ENCODE results near the gene SBDS. TPM values are rescaled to one million over a fixed set of nuclear protein-coding genes. Genes with fewer than 3 reads are reported as not detected.
"Not testable (repeated sequence)": the region's sequence is repeated elsewhere in the genome, so short reads cannot be mapped to it uniquely, and the experiment has no call there.

The SBDS gene
- polyA plus RNA-seq, 4 donors, result 87.9 to 309 (median 203) TPM

- peaks cover 0 to 47% (median 8%) of the 10 kb centered on the region in 3 donors for H3K36me3 ChIP-seq (ENCODE audit: control insufficient read depth in 3 of 3, insufficient read depth in 2 of 3, low read depth in 1 of 3, low read length in 3 of 3)
- WGBS, 3 donors, result 86 to 87% (median 87%) methylated on average over 3 of the region's 3 CpGs
- FAIRE-seq, result not testable (repeated sequence)
These were observed 14.3 kb upstream of the SBDS start for GRCh38 chr7:67009677-67010076.

GRCh38 chr7:67008260-67008659 lies 12.9 kb upstream of the SBDS start:
- Histone ChIP-seq H3K27ac (ENCODE audit: low read depth in 1 of 3, low read length in 2 of 3) (no peak overlapping the region), H3K9me3 (ENCODE audit: control insufficient read depth in 2 of 2, insufficient read depth in 1 of 2, low read depth in 1 of 2, low read length in 1 of 2) (no peaks in the 10 kb centered on the region), H3K36me3 (ENCODE audit: control insufficient read depth in 3 of 3, insufficient read depth in 2 of 3, low read depth in 1 of 3, low read length in 3 of 3) (peaks cover 0 to 44% (median 8%) of the 10 kb centered on the region in 3 donors), H3K4me3 (ENCODE audit: low read depth in 1 of 3, low read length in 3 of 3) (no peak overlapping the region), H3K4me1 (ENCODE audit: control insufficient read depth in 3 of 3, insufficient read depth in 2 of 3, low read depth in 1 of 3, low read length in 2 of 3) (no peaks in the 10 kb centered on the region), H3K27me3 (ENCODE audit: control insufficient read depth in 3 of 3, insufficient read depth in 3 of 3, low read length in 3 of 3) (no peaks in the 10 kb centered on the region)
- DNase-seq (no peak), FAIRE-seq (no peak)
- 89 to 94% (median 91%) methylated on average over 4 of the region's 4 CpGs for WGBS, 3 donors

More at GRCh38 chr7:67009677-67010076, 14.3 kb upstream of the SBDS start:
- not testable (repeated sequence) for DNase-seq; H3K27me3 ChIP-seq (ENCODE audit: control insufficient read depth in 3 of 3, insufficient read depth in 3 of 3, low read length in 3 of 3); H3K4me3 ChIP-seq (ENCODE audit: low read depth in 1 of 3, low read length in 3 of 3); H3K27ac ChIP-seq (ENCODE audit: low read depth in 1 of 3, low read length in 2 of 3); H3K4me1 ChIP-seq (ENCODE audit: control insufficient read depth in 3 of 3, insufficient read depth in 2 of 3, low read depth in 1 of 3, low read length in 2 of 3); H3K9me3 ChIP-seq (ENCODE audit: control insufficient read depth in 2 of 2, insufficient read depth in 1 of 2, low read depth in 1 of 2, low read length in 1 of 2)

GRCh38 chr7:67006965-67007364 lies 11.6 kb upstream of the SBDS start:
- Histone ChIP-seq H3K4me1 (ENCODE audit: control insufficient read depth in 3 of 3, insufficient read depth in 2 of 3, low read depth in 1 of 3, low read length in 2 of 3) (no peaks in the 10 kb centered on the region), H3K4me3 (ENCODE audit: low read depth in 1 of 3, low read length in 3 of 3) (no peak overlapping the region), H3K9me3 (ENCODE audit: control insufficient read depth in 2 of 2, insufficient read depth in 1 of 2, low read depth in 1 of 2, low read length in 1 of 2) (no peaks in the 10 kb centered on the region), H3K36me3 (ENCODE audit: control insufficient read depth in 3 of 3, insufficient read depth in 2 of 3, low read depth in 1 of 3, low read length in 3 of 3) (peaks cover 0 to 42% (median 8%) of the 10 kb centered on the region in 3 donors), H3K27ac (ENCODE audit: low read depth in 1 of 3, low read length in 2 of 3) (no peak overlapping the region), H3K27me3 (ENCODE audit: control insufficient read depth in 3 of 3, insufficient read depth in 3 of 3, low read length in 3 of 3) (no peaks in the 10 kb centered on the region)
- DNase-seq, result no peak
- FAIRE-seq, result no peak
- WGBS, 3 donors, result 70 to 79% (median 75%) methylated on average over 2 of the region's 2 CpGs

GRCh38 chr7:67004145-67004544 lies 8.8 kb upstream of the SBDS start:
- not testable (repeated sequence) for H3K27ac ChIP-seq (ENCODE audit: low read depth in 1 of 3, low read length in 2 of 3); DNase-seq; FAIRE-seq; H3K4me3 ChIP-seq (ENCODE audit: low read depth in 1 of 3, low read length in 3 of 3); H3K9me3 ChIP-seq (ENCODE audit: control insufficient read depth in 2 of 2, insufficient read depth in 1 of 2, low read depth in 1 of 2, low read length in 1 of 2); H3K4me1 ChIP-seq (ENCODE audit: control insufficient read depth in 3 of 3, insufficient read depth in 2 of 3, low read depth in 1 of 3, low read length in 2 of 3); H3K27me3 ChIP-seq (ENCODE audit: control insufficient read depth in 3 of 3, insufficient read depth in 3 of 3, low read length in 3 of 3)
- H3K36me3 ChIP-seq (ENCODE audit: control insufficient read depth in 3 of 3, insufficient read depth in 2 of 3, low read depth in 1 of 3, low read length in 3 of 3), result peaks cover 0 to 30% (median 2%) of the 10 kb centered on the region in 3 donors
- 94 to 95% (median 94%) methylated on average over 2 of the region's 2 CpGs for WGBS, 3 donors

GRCh38 chr7:67000601-67001258 lies 5.3 kb upstream of the SBDS start:
- WGBS, 3 donors, result 41 to 48% (median 42%) methylated on average over 4 of the region's 5 CpGs
- H3K4me1 ChIP-seq (ENCODE audit: control insufficient read depth in 3 of 3, insufficient read depth in 2 of 3, low read depth in 1 of 3, low read length in 2 of 3); H3K9me3 ChIP-seq (ENCODE audit: control insufficient read depth in 2 of 2, insufficient read depth in 1 of 2, low read depth in 1 of 2, low read length in 1 of 2); H3K27me3 ChIP-seq (ENCODE audit: control insufficient read depth in 3 of 3, insufficient read depth in 3 of 3, low read length in 3 of 3); H3K27ac ChIP-seq (ENCODE audit: low read depth in 1 of 3, low read length in 2 of 3); H3K4me3 ChIP-seq (ENCODE audit: low read depth in 1 of 3, low read length in 3 of 3): not testable (repeated sequence)
- DNase-seq (peak; percentile 26 to 38), FAIRE-seq (peak; percentile 61)
- peaks cover 0 to 13% (median 2%) of the 10 kb centered on the region in 3 donors for H3K36me3 ChIP-seq (ENCODE audit: control insufficient read depth in 3 of 3, insufficient read depth in 2 of 3, low read depth in 1 of 3, low read length in 3 of 3)

GRCh38 chr7:66996444-66997191 lies 1.2 kb upstream of the SBDS start, which contains the start of gene TYW1:
TSS of gene TYW1 (plus strand) at chr7:66996833. CDS start at chr7:66996979, 146 bp downstream.
- not testable (repeated sequence) for H3K27me3 ChIP-seq (ENCODE audit: control insufficient read depth in 3 of 3, insufficient read depth in 3 of 3, low read length in 3 of 3); H3K4me1 ChIP-seq (ENCODE audit: control insufficient read depth in 3 of 3, insufficient read depth in 2 of 3, low read depth in 1 of 3, low read length in 2 of 3); H3K9me3 ChIP-seq (ENCODE audit: control insufficient read depth in 2 of 2, insufficient read depth in 1 of 2, low read depth in 1 of 2, low read length in 1 of 2)
- DNase-seq, result peak; percentile 98 to 99
- FAIRE-seq, result peak; percentile 59
- peak within 1 kb of the TSS; percentile 76 to 86 (median 83) for H3K27ac ChIP-seq (ENCODE audit: low read depth in 1 of 3, low read length in 2 of 3)
- H3K4me3 ChIP-seq (ENCODE audit: low read depth in 1 of 3, low read length in 3 of 3), result peak within 1 kb of the TSS; percentile 70 to 88 (median 77)
- WGBS, 3 donors, result 0 to 1% (median 0%) methylated on average over 31 to 44 of the region's 44 CpGs
- H3K36me3 ChIP-seq (ENCODE audit: control insufficient read depth in 3 of 3, insufficient read depth in 2 of 3, low read depth in 1 of 3, low read length in 3 of 3), result peaks cover 3 to 16% (median 4%) of the 10 kb centered on the region in 3 donors

GRCh38 chr7:66994691-66995049 lies 716 bp downstream of the SBDS start:
- not testable (repeated sequence) for H3K9me3 ChIP-seq (ENCODE audit: control insufficient read depth in 2 of 2, insufficient read depth in 1 of 2, low read depth in 1 of 2, low read length in 1 of 2); H3K27me3 ChIP-seq (ENCODE audit: control insufficient read depth in 3 of 3, insufficient read depth in 3 of 3, low read length in 3 of 3); FAIRE-seq; H3K4me1 ChIP-seq (ENCODE audit: control insufficient read depth in 3 of 3, insufficient read depth in 2 of 3, low read depth in 1 of 3, low read length in 2 of 3)
- peak; percentile 72 to 73 for DNase-seq
- H3K27ac ChIP-seq (ENCODE audit: low read depth in 1 of 3, low read length in 2 of 3), result peak overlapping the region; percentile 88 to 99 (median 98)
- H3K4me3 ChIP-seq (ENCODE audit: low read depth in 1 of 3, low read length in 3 of 3), result peak overlapping the region; percentile 57 to 86 (median 60)
- WGBS, 3 donors, result 1 to 2% (median 1%) methylated on average over 9 of the region's 9 CpGs
- peaks cover 3 to 15% (median 4%) of the 10 kb centered on the region in 3 donors for H3K36me3 ChIP-seq (ENCODE audit: control insufficient read depth in 3 of 3, insufficient read depth in 2 of 3, low read depth in 1 of 3, low read length in 3 of 3)

GRCh38 chr7:66994051-66994450 lies 1.3 kb downstream of the SBDS start:
- H3K4me1 ChIP-seq (ENCODE audit: control insufficient read depth in 3 of 3, insufficient read depth in 2 of 3, low read depth in 1 of 3, low read length in 2 of 3); H3K9me3 ChIP-seq (ENCODE audit: control insufficient read depth in 2 of 2, insufficient read depth in 1 of 2, low read depth in 1 of 2, low read length in 1 of 2); DNase-seq; FAIRE-seq; H3K27me3 ChIP-seq (ENCODE audit: control insufficient read depth in 3 of 3, insufficient read depth in 3 of 3, low read length in 3 of 3): not testable (repeated sequence)
- WGBS, 3 donors, result 21 to 32% (median 22%) methylated on average over 4 to 5 of the region's 5 CpGs
- Histone ChIP-seq H3K27ac (ENCODE audit: low read depth in 1 of 3, low read length in 2 of 3) (peak overlapping the region; percentile 88 to 99 (median 98)), H3K4me3 (ENCODE audit: low read depth in 1 of 3, low read length in 3 of 3) (peak overlapping the region in 2 of 3 donors; percentile 60 to 86), H3K36me3 (ENCODE audit: control insufficient read depth in 3 of 3, insufficient read depth in 2 of 3, low read depth in 1 of 3, low read length in 3 of 3) (peaks cover 3 to 16% (median 4%) of the 10 kb centered on the region in 3 donors)

Measured in small intestine (tissue), 7 donors.